ENCODE results near the gene KLF1.

- no peak for TF ChIP-seq CTCF (IDR thresholded peaks at IDR 0.05)
- TF ChIP-seq EP300 (IDR thresholded peaks at IDR 0.05): no peak
- TF ChIP-seq POLR2A (IDR thresholded peaks at IDR 0.05): no peak
- TF ChIP-seq POLR2AphosphoS5 (IDR thresholded peaks at IDR 0.05): no peak
Observed at GRCh38 chr19:12907166-12907565, 20.2 kb upstream of the KLF1 start.

Data from upper lobe of left lung (tissue), 4 donors.